A673 (cell line): ENCODE data around the gene POLN. TPM values are rescaled to one million over a fixed set of nuclear protein-coding genes. Genes with fewer than 3 reads are reported as not detected.

Experiments
- BruUV-seq: library from RNA; stranded (reverse); fragments of 400-500 nt; replicated peaks from 2 replicates; lab custom pipeline; 2021; lab: Mats Ljungman, UMichigan
- CTCF ChIA-PET: fragments of 300-600 bp; sonication (Branson Sonifier 250); formaldehyde crosslinking; loops from one replicate; lab custom pipeline; 2022; ENCODE audit warnings: antibody characterized with exemption; lab: Charles Lee
- POLR2A ChIA-PET: fragments of 300-600 bp; sonication (Branson Sonifier 250); formaldehyde crosslinking; loops from one replicate; lab custom pipeline; 2022; ENCODE audit warnings: antibody characterized with exemption; ENCODE audit not compliant: low non-redundant PET; lab: Charles Lee
- DNase-seq: peaks from one replicate; pipeline ENCODE4 v3.0.0-alpha.2; 2015; ENCODE audit warnings: low spot score
- H3K27ac ChIP-seq: fragments of 200-600 bp; sonication (generic); 2 replicates; pipeline ENCODE4 v1.5.1; 2016; ENCODE audit warnings: mixed run types, low read depth, mild to moderate bottlenecking, mixed read lengths, antibody characterized with exemption, low read length; ENCODE audit not compliant: poor library complexity, severe bottlenecking
- H3K27me3 ChIP-seq: fragments of 200-600 bp; sonication (generic); replicated peaks from 2 replicates; pipeline ENCODE4 v1.6.1; 2017; ENCODE audit warnings: mixed run types, low read depth, mild to moderate bottlenecking, mixed read lengths, antibody characterized with exemption, low read length; ENCODE audit not compliant: insufficient read depth, poor library complexity
- H3K36me3 ChIP-seq: fragments of 200-600 bp; sonication (generic); 2 replicates; pipeline ENCODE4 v1.6.1; 2016; ENCODE audit warnings: mixed run types, mild to moderate bottlenecking, mixed read lengths, antibody characterized with exemption, low read length; ENCODE audit not compliant: insufficient read depth, poor library complexity, severe bottlenecking
- H3K4me1 ChIP-seq: fragments of 200-600 bp; sonication (generic); 2 replicates; pipeline ENCODE4 v1.6.1; 2017; ENCODE audit warnings: mixed run types, mild to moderate bottlenecking, mixed read lengths, antibody characterized with exemption, low read length; ENCODE audit not compliant: insufficient read depth, poor library complexity, severe bottlenecking
- H3K4me3 ChIP-seq: fragments of 200-600 bp; sonication (generic); 2 replicates; pipeline ENCODE4 v1.5.1; 2016; ENCODE audit warnings: low read depth, mixed run types, mild to moderate bottlenecking, mixed read lengths, low read length; ENCODE audit not compliant: poor library complexity, severe bottlenecking
- H3K9me3 ChIP-seq: fragments of 200-600 bp; sonication (generic); 2 replicates; pipeline ENCODE4 v1.6.1; 2016; ENCODE audit warnings: mixed run types, low read depth, mild to moderate bottlenecking, mixed read lengths, antibody characterized with exemption, low read length; ENCODE audit not compliant: poor library complexity, severe bottlenecking
- CTCF ChIP-seq: fragments of 300-800, 200-600 bp; sonication (generic); conservative IDR thresholded peaks from 2 replicates; pipeline ENCODE4 v1.5.1; 2017; ENCODE audit warnings: low read depth, mild to moderate bottlenecking, antibody characterized with exemption, low read length, moderate library complexity, mixed read lengths
- EZH2 ChIP-seq: fragments of 200-600 bp; sonication (generic); IDR thresholded peaks from 2 replicates; pipeline ENCODE4 v1.6.1; 2017; ENCODE audit warnings: borderline replicate concordance, low read depth, mild to moderate bottlenecking, mixed read lengths, antibody characterized with exemption, low read length; ENCODE audit not compliant: poor library complexity, severe bottlenecking
- intact Hi-C: fragments of 100-400 bp; cut with micrococcal nuclease; formaldehyde crosslinking; loops from one replicate; pipeline ENCODE4 v1.10.0; 2022; ENCODE audit not compliant: unreplicated experiment
- total RNA-seq: library from RNA; stranded (reverse); gene quantifications from 2 replicates; pipeline ENCODE4 v1.2.3, GENCODE V29; 2021

Gene POLN
- total RNA-seq, 1 experiment from 2014 or later = 4.0 TPM

DNA sequence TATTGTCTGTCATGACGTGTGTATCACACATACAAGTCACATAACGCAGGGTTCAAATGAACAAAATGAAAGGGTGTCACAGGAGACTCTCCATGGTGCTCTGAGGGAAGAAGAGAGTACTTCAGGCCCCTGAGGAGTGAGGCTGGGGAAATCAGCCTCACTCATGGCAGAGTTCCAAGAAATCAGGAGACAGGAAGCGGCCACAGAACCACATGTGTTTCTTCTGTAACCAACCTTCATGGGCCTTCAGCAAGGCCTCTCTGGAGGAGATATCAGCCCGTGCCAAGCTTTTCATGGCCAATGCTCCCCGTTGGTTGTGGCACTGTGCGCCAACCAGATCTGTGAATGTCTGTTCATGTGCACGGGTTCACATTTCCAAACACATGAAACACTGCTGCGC, 106.8 kb downstream of the POLN start:
- DNase-seq = peak; percentile 72
- CTCF ChIA-PET = no interaction called here

DNA sequence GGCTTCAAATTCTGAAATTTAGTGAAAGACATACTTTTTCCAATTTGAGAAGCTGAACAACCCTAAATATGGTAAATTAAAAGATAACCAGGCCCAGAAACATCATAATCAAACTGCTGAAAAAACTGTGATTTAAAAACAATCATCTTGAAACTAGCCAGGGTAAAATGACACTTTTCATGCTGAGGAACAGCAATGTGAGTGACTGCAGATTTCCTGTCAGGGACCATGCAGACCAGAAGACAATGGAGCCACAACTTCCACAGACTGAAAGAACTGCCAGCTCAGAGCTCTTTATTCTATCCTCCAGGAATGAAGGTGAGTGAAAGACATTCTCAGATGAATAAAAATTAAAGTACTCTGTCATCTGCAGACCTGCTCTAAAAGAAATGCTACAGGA, 109.5 kb downstream of the POLN start:
- Histone ChIP-seq H3K4me1 (no peaks in the 10 kb centered on the region), H3K9me3 (peaks cover 12% of the 10 kb centered on the region), H3K4me3 (no peak overlapping the region), H3K27me3 (no peaks in the 10 kb centered on the region), H3K27ac (no peak overlapping the region), H3K36me3 (no peaks in the 10 kb centered on the region)
- BruUV-seq = no TSS peak
- ChIA-PET POLR2A (no interaction called here), CTCF (no interaction called here)
- TF ChIP-seq EZH2 = no peak
- no peak for TF ChIP-seq CTCF
- DNase-seq = no peak
- intact Hi-C loops = loop anchor here (2.0 kb wide), 1 partner anchor 66 kb away; no protein-coding TSS in a partner anchor

More for the DNA sequence above, 106.8 kb downstream of the POLN start:
- POLR2A ChIA-PET = no interaction called here
- no peaks in the 10 kb centered on the region for H3K27me3 ChIP-seq
- H3K9me3 ChIP-seq = peaks cover 12% of the 10 kb centered on the region
- H3K4me3 ChIP-seq = no peak overlapping the region
- H3K27ac ChIP-seq = no peak overlapping the region
- no peaks in the 10 kb centered on the region for H3K36me3 ChIP-seq
- intact Hi-C loops = no loop called here
- no peak for TF ChIP-seq CTCF
- no peak for TF ChIP-seq EZH2
- no peaks in the 10 kb centered on the region for H3K4me1 ChIP-seq
- no TSS peak for BruUV-seq

- Histone ChIP-seq H3K27me3 (no peaks in the 10 kb centered on the region), H3K4me1 (no peaks in the 10 kb centered on the region), H3K27ac (no peak overlapping the region), H3K9me3 (peaks cover 12% of the 10 kb centered on the region), H3K36me3 (no peaks in the 10 kb centered on the region), H3K4me3 (no peak overlapping the region)
- no TSS peak for BruUV-seq
- POLR2A ChIA-PET = no interaction called here
- intact Hi-C loops = no loop called here
- CTCF ChIA-PET = no interaction called here
- DNase-seq = no peak
- no peak for TF ChIP-seq CTCF
- TF ChIP-seq EZH2 = no peak
These were observed 114.2 kb downstream of the POLN start for GRCh38 chr4:2127609-2128332.
